ENCODE data around the gene EID2B.

The EID2B gene
- 2.2 to 6.7 (median 6.0) reads per million in 3 experiments for total RNA-seq

GRCh38 chr19:39532233-39533002 lies at the start of gene EID2B:
Gene EID2B, minus strand, starts transcription at chr19:39532852. Its CDS starts 50 bp downstream, at chr19:39532802.
- peak; percentile 94 for DNase-seq

DNA sequence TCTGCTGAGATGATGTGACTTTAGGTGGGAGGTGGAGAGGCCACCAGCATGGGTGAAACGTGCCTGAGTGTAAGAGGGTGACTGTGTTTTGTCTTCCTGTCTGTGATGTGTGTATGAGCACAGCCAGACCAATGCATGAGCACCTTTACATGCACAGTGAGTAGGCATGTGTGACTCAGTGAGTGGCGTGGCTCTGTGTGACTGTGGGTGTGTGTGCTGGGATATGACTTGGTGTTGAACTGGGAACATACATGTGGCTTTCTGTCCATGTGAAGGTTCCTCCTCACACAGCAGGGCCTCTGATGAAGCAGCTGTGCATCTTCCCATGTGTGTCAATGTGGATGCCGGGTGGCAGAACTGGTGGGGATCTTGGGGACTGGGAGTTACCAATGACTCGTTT lies 49.8 kb upstream of the EID2B start:
- no peak for DNase-seq

DNA sequence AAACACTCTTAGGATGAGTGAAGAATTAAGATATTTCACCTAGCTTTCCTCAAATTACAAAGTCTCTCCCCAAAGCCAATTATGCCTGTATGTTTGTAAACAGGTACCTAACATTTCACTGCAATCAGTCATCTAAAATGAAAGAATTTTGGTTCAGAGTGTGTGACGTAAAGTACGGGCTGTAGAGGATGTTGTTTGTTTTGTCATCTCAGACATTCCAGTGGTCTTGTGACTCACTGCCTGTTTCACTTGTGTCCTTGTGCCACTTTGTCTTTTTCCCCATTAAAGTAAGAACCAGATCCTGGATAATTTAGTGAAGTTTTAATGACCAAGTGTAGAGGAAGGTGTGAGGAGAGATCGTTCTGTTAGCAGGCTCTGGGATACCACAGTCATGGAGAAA lies 36.0 kb upstream of the EID2B start:
- DNase-seq: no peak

DNA sequence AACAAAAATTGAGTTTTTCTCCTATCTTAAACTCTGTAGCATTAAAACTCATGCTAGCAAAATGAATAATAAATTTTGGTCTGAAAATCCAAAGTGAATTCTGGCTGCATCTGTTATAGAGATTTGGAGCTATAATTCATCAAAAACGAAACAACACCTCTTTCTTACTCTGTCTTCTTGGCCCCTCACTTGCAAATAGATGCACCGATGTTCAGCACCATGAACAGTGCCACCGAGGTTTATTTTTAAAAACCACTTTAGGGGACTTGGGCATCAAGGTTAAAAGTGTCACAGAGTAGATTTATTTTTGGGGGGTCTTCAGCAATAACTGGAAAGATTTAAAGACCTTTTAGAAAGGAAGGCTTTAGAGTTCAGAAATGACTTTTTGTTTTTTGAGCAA lies 33.4 kb upstream of the EID2B start:
- DNase-seq: no peak

DNA sequence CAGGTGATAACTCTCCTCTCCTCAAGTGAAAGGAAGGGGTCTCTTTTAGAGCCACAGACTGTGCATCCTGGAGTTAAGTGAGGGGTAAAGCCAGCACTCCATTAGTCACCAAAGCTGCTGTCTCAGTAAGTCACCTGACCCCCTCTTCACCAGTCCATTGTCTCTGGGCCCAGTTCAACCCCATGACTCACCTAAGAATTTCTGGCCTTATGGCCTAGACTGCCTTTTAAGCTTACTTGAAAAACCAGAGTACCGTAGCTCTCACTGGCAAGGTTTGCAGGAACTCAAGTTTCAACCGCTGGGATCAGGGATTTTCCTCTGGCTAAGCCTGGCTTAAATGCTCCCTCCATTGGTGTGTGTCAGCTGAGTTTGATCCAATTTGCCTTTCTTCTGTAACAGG lies 30.8 kb upstream of the EID2B start:
- DNase-seq: no peak

DNA sequence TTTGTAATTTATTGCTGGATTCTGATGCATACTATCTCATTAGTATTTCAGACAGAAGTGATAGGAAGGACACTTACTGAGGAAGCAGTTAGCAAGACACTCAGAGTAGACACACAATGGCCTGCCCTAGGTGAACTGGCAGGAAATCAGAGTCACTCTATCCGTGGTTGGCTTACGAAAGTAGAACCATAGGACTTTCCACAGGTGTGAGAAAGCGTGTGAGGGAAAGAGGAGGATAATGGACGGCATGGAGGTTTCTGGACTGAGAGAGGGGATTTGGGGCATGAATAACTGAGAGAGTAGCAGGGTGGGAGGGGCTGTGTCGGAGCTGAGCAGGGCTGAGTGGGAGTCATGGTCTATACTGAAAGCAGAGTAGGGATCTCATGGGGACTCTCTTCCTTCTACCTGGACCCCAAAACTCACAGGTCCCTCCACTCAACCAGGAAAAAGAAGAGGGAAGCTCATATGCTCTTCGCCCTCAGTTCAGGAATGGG lies 26.0 kb upstream of the EID2B start:
- no peak for DNase-seq

GRCh38 chr19:39557811-39558623 lies 25.4 kb upstream of the EID2B start:
- peak; percentile 39 for DNase-seq

GRCh38 chr19:39555883-39556282 lies 23.2 kb upstream of the EID2B start:
- DNase-seq: no peak

DNA sequence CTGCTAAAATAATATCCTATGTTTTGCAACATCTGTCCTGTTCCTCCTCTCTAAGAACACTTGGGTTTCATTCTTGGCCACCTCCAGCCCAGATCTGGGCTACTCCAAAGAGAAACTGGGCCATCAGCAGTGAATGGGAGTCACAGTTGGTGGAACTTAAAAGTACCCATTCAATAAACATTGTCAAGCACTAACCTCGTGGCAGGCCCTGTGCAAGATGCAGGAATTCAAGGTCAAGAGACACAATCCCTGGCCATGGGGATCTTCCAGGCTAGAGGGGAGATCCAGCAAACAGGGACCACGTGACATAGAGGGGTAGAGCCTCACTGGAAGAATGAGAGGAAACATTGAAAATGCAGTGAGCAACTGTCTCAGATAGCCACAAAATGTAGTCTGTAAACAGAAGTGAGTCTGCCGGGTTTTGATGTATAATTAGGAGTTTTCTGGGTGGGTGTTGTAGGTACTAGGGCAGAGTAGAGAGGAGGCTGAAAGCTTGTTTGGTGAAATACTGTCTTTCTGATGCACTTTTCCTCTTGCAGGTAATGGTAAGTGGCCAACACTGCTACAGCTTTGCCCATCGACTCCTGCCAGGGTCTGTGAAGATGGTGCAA lies 22.2 kb upstream of the EID2B start:
- DNase-seq: no peak

DNA sequence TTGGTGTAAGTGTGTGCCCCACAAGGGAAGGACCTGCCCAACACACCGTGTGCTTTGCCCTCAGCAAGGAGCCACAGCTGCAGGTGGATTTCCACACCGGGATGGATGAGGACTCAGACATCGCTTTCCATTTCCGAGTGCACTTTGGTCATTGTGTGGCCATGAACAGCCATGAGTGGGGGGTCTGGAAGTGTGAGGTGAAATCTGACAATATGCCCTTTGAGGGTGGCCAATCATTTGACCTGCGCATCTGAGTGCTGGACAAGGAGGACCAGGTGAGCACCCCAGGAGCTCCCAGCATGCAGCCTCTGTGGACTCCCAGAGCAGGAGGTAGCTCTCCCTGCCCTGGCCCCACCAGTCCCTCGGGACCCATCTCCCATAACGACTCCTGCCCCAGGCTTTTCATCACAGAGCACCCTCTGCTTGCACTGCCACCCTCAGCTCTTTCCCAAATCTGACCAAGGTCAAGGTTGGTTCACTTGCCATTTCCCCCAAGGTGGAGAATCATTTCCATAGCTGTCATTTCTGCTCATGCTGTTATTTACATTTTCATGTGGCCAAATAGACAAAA lies 20.5 kb upstream of the EID2B start:
- no peak for DNase-seq

GRCh38 chr19:39550197-39550596 lies 17.5 kb upstream of the EID2B start:
- no peak for DNase-seq

DNA sequence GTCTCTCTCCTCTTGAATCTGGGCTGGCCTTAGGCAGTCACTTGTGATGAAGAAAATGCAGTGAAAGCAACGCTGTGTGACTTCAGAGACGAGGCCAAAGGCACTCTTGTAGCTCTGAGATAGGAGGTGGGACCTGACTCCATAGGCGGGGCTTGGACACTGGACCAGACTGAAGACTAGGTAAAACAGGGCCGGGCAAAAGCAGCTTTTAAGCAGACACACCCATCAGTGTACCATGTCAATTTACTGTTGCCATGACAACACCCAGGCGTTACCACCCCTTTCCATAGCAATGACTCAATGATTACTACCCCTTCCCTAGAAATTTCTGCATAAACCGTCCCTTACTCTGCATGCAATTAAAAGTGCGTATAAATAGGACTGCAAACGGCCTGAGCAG lies 13.9 kb upstream of the EID2B start:
- DNase-seq: no peak

DNA sequence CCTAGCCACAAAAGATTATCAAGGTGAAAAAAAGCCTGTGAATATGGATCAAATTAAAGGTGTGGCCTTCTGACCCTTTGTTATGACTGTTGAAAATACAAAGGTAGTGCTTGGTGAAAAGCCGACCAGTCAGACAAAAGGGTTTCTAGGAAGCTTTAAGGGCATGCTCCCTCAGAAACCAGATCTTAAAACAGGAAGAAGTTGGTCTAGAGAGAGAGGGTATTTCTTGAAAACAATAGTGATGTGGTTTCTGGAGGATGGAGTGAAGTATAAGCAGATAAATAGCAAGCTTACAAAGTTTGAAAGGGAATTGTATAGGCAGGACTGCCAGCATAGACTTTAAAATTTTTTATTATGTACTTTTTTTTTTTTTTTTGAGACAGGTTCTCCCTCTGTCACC lies 12.3 kb upstream of the EID2B start:
- DNase-seq: peak; percentile 46

DNA sequence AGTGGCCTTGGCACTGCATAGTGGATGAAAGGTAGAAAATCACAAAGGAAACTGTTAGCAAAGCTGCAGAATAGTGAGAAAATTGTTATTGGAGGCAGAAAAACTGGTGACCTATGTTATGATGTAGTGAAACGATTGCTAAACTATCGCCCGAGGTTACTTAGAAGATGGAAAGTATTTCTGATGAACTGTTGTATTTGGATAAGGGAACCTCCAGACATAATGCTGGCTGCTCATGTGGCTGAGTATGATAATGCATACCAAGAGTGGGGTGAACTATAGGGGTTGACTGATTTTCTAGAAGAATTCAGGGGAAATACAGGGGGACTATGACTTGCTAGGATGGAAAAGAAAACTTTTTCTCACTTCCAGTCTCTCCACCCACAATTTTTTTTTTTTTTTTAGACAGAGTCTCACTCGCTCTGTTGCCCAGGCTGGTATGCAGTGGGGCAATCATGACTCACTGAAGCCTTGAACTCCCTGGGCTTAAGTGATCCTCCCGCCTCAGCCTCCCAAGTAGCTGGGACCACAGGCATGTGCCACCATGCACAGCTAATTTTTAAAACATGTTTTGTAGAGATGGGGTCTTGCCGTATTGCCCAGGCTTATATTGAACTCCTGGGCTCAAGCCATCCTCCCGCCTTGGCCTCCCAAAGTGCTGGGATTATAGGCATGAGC lies 11.7 kb upstream of the EID2B start:
- no peak for DNase-seq

GRCh38 chr19:39543477-39543857 lies 10.8 kb upstream of the EID2B start:
- DNase-seq: no peak

GRCh38 chr19:39542206-39542605 lies 9.6 kb upstream of the EID2B start:
- no peak for DNase-seq

DNA sequence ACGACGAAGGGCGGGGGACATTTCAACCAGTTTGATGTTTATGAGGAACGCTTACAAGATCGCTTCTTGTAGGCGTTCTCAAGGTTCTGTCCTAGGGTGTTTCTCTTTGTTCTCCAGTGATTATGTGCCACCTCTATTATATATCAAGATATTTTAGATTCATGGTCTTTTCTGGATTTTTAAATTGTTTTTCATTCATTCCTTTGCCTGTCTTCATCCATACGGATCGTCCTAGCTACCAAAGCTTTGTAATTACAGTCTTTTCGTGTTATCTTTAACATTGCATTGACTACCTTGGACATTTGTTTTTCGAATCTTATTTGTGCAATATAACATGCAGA lies 7.7 kb upstream of the EID2B start:
- no peak for DNase-seq

DNA sequence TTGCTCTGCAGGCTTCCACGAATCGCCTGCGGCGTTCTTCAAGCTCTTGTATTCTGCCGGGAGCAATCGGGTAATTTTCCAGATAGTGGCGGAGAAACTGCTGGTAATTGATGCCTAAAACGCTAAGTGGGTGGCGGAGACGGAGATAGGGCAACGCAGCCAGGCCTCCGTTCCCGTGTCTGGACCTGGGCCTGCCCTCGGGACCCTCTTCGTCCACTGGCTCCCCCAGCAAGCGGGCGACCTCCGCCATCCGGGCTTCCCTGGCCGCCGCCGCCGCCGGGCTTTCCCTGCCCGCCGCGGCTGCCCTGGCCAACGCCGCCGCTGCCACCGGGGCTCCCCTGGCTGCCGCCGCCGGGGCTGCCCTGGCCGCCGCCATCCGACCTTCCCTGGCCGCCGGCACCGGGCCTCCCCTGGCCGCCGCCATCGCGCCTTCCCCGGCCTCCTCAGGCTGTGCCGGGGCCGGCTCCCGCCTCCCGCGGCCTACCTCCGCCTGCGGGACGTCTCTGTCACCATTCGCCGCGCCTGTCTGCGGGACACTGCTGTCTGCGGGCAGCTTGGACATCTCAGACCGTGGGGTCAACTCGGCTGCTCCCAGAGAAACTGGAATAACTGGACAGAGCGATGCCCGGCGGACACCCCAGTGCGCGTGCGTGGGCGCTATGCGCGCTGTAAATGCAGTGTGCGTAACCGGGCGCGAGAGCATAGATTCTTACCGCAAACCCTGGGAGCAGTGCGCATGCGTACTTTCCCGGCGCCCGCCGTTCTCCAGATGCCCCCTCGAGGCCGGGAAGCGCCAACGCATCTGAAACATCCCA lies 7.1 kb upstream of the EID2B start, which contains the start of gene EID2:
Gene EID2, minus strand, starts transcription at position 644 of the 815 bp plus-strand sequence. Its CDS starts 82 bp downstream, at position 562.
- DNase-seq: peak; percentile 92

DNA sequence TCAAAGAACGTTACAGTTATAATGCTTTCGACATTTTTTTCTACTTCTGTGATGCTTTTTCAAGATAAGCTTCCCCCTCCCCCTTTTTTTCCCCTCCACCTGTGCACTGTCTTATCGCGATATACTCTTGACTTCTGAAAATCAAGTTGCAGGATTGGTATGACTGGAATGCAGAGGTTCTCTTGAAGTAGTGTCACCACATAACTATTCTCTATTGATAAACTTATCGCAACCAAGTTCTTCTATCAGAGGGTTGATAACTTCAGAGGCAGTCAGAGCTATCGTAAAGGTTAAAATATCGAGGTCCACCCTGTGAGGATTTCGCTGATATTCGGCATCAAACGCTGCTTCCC lies 6.5 kb upstream of the EID2B start:
- DNase-seq: no peak

- DNase-seq: no peak
Measured at GRCh38 chr19:39533791-39534190, 1.1 kb upstream of the EID2B start.

GRCh38 chr19:39533003-39533512 lies 406 bp upstream of the EID2B start:
- no peak for DNase-seq

- DNase-seq: no peak
Measured at GRCh38 chr19:39531834-39532232, 819 bp downstream of the EID2B start.

Measured in central memory CD4-positive, alpha-beta T cell (primary cell).